ENCODE results near the gene RAB3GAP1.

The RAB3GAP1 gene

GRCh38 chr2:135164431-135164830, 112.3 kb downstream of the RAB3GAP1 start:
- DNase-seq: no peak

- DNase-seq: no peak
These were observed 115.2 kb downstream of the RAB3GAP1 start for GRCh38 chr2:135167273-135167672.

GRCh38 chr2:135168204-135168856, 116.2 kb downstream of the RAB3GAP1 start:
- DNase-seq: no peak

- DNase-seq: no peak
These were observed 118.0 kb downstream of the RAB3GAP1 start for GRCh38 chr2:135169900-135170753.

GRCh38 chr2:135174049-135174809, 122.1 kb downstream of the RAB3GAP1 start:
- no peak for DNase-seq

GRCh38 chr2:135174810-135175093, 122.7 kb downstream of the RAB3GAP1 start:
- no peak for DNase-seq

- no peak for DNase-seq
These were observed 123.1 kb downstream of the RAB3GAP1 start for GRCh38 chr2:135175177-135175576.

GRCh38 chr2:135179689-135180088, 127.6 kb downstream of the RAB3GAP1 start:
- no peak for DNase-seq

- DNase-seq: no peak
These were observed 130.1 kb downstream of the RAB3GAP1 start for GRCh38 chr2:135182190-135182589.

- DNase-seq: no peak
These were observed 130.5 kb downstream of the RAB3GAP1 start for GRCh38 chr2:135182601-135183000.

- DNase-seq: no peak
These were observed 131.7 kb downstream of the RAB3GAP1 start for GRCh38 chr2:135183822-135184221.

- DNase-seq: no peak
These were observed 134.0 kb downstream of the RAB3GAP1 start for GRCh38 chr2:135186054-135186453.

GRCh38 chr2:135187270-135187669, 135.2 kb downstream of the RAB3GAP1 start:
- DNase-seq: no peak

- no peak for DNase-seq
These were observed 137.1 kb downstream of the RAB3GAP1 start for GRCh38 chr2:135189148-135189547.

GRCh38 chr2:135190799-135191198, 138.7 kb downstream of the RAB3GAP1 start:
- no peak for DNase-seq

- no peak for DNase-seq
These were observed 146.4 kb downstream of the RAB3GAP1 start for GRCh38 chr2:135198481-135198880.

GRCh38 chr2:135202751-135203150, 150.7 kb downstream of the RAB3GAP1 start:
- no peak for DNase-seq

GRCh38 chr2:135203944-135204343, 151.9 kb downstream of the RAB3GAP1 start:
- DNase-seq: no peak

GRCh38 chr2:135208016-135208415, 155.9 kb downstream of the RAB3GAP1 start:
- DNase-seq: no peak

GRCh38 chr2:135212757-135213156, 160.7 kb downstream of the RAB3GAP1 start:
- no peak for DNase-seq

- no peak for DNase-seq
These were observed 166.3 kb downstream of the RAB3GAP1 start for GRCh38 chr2:135218426-135218825.

GRCh38 chr2:135219226-135219625, 167.1 kb downstream of the RAB3GAP1 start:
- DNase-seq: no peak

Measured in central memory CD4-positive, alpha-beta T cell (primary cell).